ENCODE measurements around the gene QRICH2. TPM values are rescaled to one million over a fixed set of nuclear protein-coding genes. Genes with fewer than 3 reads are reported as not detected.
A peak's percentile ranks its signal among the peaks of the same experiment; 100 is the strongest.

QRICH2 gene
- total and polyA plus RNA-seq, 10 of the 15 experiments (the other 5 are each of a cell fraction or from before 2014, with no cell fraction given), result 0.04 to 0.72 (median 0.25) TPM

- intact Hi-C loops (cut with micrococcal nuclease; ENCODE audit: unreplicated experiment), result loop anchor here (5.0 kb wide), 1 partner anchor 47 kb away; no protein-coding TSS in a partner anchor
- POLR2A ChIA-PET, result interaction anchor here (2.0 to 16.9 kb wide), 2 partner anchors 7 to 26 kb away, joined by 11 to 341 read pairs; partner anchors contain the start of gene UBALD2
- 52% methylated on average over 24 of the region's 75 CpGs for WGBS (ENCODE audit: insufficient coverage, insufficient replicate concordance, low lambda C conversion rate, missing lambda C conversion rate)
- H3K27me3 ChIP-seq (replicated peaks in 1 of 2; ENCODE audit: control insufficient read depth in 2 of 2, insufficient read depth in 2 of 2, low read length in 1 of 2), result peaks cover 0 to 3% of the 10 kb centered on the region in 2 experiments; a peak in 2 of 4 replicates
- BruUV-seq (replicated peaks), result no TSS peak
- RAD21 ChIA-PET (ENCODE audit: unreplicated experiment), result interaction anchor here (1.9 kb wide), 1 partner anchor 20 kb away, joined by 8 read pairs; no protein-coding TSS in a partner anchor
- CTCF ChIA-PET, result interaction anchor here (2.2 kb wide), 1 partner anchor 23 kb away, joined by 7 read pairs; no protein-coding TSS in a partner anchor
- H3K36me3 ChIP-seq (ENCODE audit: control insufficient read depth in 2 of 2, insufficient read depth in 2 of 2, low read length in 1 of 2), result no peaks in the 10 kb centered on the region
- SMC1A ChIA-PET (ENCODE audit: uncharacterized antibody, unreplicated experiment), result interaction anchor here (3.0 to 4.9 kb wide), 2 partner anchors 23 to 56 kb away, joined by 8 to 61 read pairs; partner anchors contain the start of gene UBALD2
- peaks cover 21% of the 10 kb centered on the region for H3K4me1 ChIP-seq (ENCODE audit: control insufficient read depth, insufficient read depth, low read length)
- peak overlapping the region; percentile 7; the same call in 1 of the 2 replicates for H3K9ac ChIP-seq (ENCODE audit: control insufficient read depth, insufficient read depth, low read length)
- H3K9me3 ChIP-seq (replicated peaks; ENCODE audit: control insufficient read depth, insufficient read depth, low read length), result no peaks in the 10 kb centered on the region
- in situ Hi-C loops (cut with MboI), result no loop called here
- no peak for DNase-seq (ENCODE audit: low read depth, low spot score)
- H3K27ac ChIP-seq (ENCODE audit: control insufficient read depth, insufficient read depth), result no peak overlapping the region
- no peak for ATAC-seq
- peak overlapping the region; percentile 33; the same call in 1 of the 2 replicates for H3K4me3 ChIP-seq
- H2AFZ ChIP-seq (ENCODE audit: control insufficient read depth, low read depth, low read length), result no peak overlapping the region
- no peak for FAIRE-seq
- no peaks in the 10 kb centered on the region for H3K79me2 ChIP-seq (ENCODE audit: control insufficient read depth, insufficient read depth, low read length)
- H4K20me1 ChIP-seq (ENCODE audit: control insufficient read depth, insufficient read depth), result no peaks in the 10 kb centered on the region
- peak overlapping the region; percentile 77; the same call in 1 of the 2 replicates for H3K4me2 ChIP-seq (ENCODE audit: control insufficient read depth, insufficient read depth)
- TF ChIP-seq EGR1 (IDR thresholded peaks at IDR 0.05; ENCODE audit: borderline replicate concordance in 1 of 2, low read depth in 2 of 2, low read length in 2 of 2), result no peak
- TF ChIP-seq GATAD2B (conservative IDR thresholded peaks at IDR 0.05; ENCODE audit: low read depth), result peak; percentile 54; the same call in 1 of the 2 replicates
- peak; percentile 39; the same call in 1 of the 2 replicates for TF ChIP-seq NR2F1 (conservative IDR thresholded peaks at IDR 0.05)
- no peak for TF ChIP-seq LARP7 (IDR thresholded peaks at IDR 0.05)
Observed at GRCh38 chr17:76239538-76240274, 68.4 kb downstream of the QRICH2 start.
